HepG2 (cell line): ENCODE data around the gene ENDOD1.

ENCODE experiments used
- CTCF ChIP-seq: sonication (generic); formaldehyde crosslinking; IDR thresholded peaks from 2 replicates; pipeline ENCODE4 v1.5.0; 2020; ENCODE audit warnings: mild to moderate bottlenecking, missing genetic modification reagents, moderate library complexity
- POLR2A ChIP-seq, 2 experiments: IDR thresholded peaks; 2 replicates each; pipeline ENCODE4 v1.6.1; 2011; ENCODE audit warnings: low read depth in 2 of 2, low read length in 2 of 2, mild to moderate bottlenecking in 1 of 2, moderate library complexity in 1 of 2; ENCODE audit not compliant: insufficient read depth in 1 of 2
- POLR2AphosphoS2 ChIP-seq: IDR thresholded peaks from 2 replicates; pipeline ENCODE4 v1.6.1; 2011; ENCODE audit warnings: low read depth, low read length, improper control_type of control experiment
- ZKSCAN1 ChIP-seq: fragments of 150-350 bp; IDR thresholded peaks from 2 replicates; pipeline ENCODE4 v1.6.1; 2014; ENCODE audit warnings: low read length
- ZNF709 ChIP-seq: sonication (generic); formaldehyde crosslinking; IDR thresholded peaks from 2 replicates; pipeline ENCODE4 v1.5.0; 2020; ENCODE audit warnings: mild to moderate bottlenecking, missing genetic modification reagents

- TF ChIP-seq ZKSCAN1, result no peak
- TF ChIP-seq POLR2AphosphoS2, result no peak
- TF ChIP-seq CTCF (CRISPR knock-in tag), result no peak
- no peak for TF ChIP-seq POLR2A (IDR thresholded peaks at IDR 0.05; ENCODE audit: insufficient read depth in 1 of 2, low read depth in 2 of 2, low read length in 2 of 2)
- no peak for TF ChIP-seq ZNF709 (CRISPR knock-in tag)
Measured at GRCh38 chr11:95140397-95141033, 50.9 kb downstream of the ENDOD1 start.
